HPDE6-E6E7 (cell line): ENCODE results near the gene IFT122.
"Not testable (repeated sequence)": the region's sequence is repeated elsewhere in the genome, so short reads cannot be mapped to it uniquely, and the experiment has no call there.

Experiments
- DNase-seq: peaks from one replicate; pipeline ENCODE4 v3.0.0; 2011; ENCODE audit warnings: missing footprints; ENCODE audit errors: extremely low spot score

The IFT122 gene

DNA sequence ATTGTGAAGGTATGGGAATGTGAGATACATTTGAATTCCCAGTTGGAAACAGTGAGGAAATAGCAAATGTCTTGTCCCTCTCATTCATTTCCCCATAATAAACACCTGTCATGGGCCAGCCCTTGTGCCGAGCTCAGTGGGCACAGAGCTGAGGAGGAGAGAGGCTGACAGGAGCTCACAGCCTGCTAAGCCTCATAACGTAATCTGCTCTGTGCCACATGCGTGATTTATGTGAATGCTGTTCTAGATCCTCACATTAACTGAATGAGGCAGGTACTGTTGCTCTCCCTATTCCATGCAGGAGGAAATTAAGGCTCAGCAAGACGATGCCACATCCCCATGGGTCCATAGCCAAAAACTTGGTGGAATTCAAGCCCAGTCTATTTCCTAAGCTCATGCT lies 53.2 kb downstream of the IFT122 start:
- DNase-seq, result no peak

DNA sequence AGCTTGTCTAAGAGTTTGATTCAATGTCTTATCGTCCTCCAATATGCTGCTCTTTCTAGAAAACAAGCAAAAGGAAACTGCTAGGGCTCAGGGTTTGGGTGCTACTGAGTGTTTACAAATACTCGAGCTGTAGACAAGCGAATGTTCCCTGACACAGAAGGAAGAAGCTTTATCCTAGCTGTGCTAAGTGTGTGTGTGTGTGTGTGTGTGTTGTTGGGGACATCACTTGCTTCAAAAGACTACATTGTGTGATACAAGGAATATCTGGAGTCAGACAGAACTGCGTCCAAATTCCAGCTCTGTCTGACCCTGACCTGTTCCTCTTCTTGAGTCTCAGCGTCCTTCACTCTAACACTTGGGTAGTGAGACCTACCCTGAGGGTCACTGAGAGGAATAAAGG lies 54.5 kb downstream of the IFT122 start:
- not testable (repeated sequence) for DNase-seq

DNA sequence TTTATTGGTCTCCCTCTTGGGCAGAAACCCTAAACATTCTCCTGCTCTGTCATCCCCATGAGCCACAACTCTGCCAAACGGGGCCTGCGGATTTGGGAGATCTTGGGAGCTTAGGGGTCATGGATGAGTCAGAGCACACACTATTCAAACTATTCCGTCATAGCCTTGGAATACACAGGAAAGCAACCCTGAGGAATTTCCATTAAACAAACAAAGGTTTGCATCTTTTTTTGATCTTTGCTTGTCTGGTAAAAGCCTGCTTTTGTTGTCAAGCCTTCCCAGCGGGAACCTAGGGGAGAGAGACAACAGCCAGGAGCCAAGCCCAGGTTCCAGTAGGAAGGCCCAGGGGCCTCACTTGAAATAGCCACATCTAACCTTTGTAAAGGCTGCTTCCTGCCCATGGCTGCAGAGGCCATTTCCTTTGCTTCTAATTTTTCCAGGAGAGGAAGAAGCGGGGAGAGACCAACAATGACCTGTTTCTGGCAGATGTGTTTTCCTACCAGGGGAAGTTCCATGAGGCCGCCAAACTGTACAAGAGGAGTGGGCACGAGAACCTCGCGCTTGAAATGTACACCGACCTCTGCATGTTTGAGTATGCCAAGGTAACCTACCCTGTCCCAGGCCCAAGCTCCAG lies 55.1 kb downstream of the IFT122 start:
- DNase-seq, result not testable (repeated sequence)

DNA sequence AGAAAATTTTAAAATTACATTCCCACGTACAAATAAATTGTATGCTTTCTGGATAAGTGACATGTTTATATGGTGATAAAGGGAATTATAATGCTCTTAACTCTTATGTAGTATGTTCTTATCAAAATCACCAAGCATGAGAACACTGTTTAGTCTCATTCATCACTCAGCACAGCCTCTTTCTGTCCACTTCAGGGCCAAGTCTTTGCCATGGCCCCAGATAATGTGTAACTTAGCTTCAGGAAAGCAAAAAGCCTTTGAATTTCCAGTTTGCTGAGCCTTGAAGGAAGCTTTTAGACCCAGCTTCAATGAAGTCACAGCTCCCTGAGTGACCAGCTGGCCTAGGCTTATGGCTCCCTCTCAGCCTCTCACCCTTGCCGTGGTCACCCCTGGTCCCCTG lies 57.9 kb downstream of the IFT122 start:
- DNase-seq, result not testable (repeated sequence)

DNA sequence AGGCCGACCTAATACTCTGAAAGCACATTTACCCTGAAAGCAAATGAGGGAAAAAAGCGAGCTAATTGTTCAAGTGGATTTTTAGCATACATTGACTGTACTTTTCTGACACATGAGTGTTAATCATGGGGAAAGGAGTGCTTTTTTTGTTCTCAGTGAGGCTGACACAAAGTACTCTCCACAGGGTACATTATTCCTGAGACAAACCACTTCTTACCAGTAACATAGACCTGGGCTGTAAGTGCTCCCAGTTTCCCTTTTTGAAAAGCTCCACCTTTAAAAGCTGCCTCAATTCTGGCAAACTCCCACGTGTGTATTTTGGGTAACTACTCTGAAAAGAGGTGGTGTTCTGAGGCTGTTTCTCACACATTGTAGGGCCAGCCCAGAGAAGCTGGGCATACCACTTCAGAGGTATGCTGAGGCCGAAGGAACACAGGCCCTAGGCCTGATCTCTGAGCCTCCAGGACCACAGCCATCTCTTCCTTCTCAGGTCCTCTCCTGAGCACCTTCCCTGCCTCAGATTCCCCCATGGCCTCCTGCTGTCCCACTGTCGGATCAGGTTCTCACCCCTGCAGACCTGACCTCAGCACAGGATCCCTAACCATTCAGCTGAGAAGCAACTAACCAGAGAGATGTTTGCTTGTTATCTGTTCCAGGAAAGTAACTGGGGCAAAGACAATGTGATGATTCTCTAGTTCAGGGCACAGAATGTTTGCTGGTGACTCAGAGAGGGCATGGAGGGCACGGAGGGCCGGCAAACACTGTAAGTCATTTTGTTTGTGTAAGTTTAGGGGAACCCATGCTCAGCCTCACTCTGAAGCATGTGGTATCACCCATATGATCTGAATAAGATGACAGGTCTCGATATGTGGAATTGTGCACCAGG lies 58.8 kb downstream of the IFT122 start:
- not testable (repeated sequence) for DNase-seq

DNA sequence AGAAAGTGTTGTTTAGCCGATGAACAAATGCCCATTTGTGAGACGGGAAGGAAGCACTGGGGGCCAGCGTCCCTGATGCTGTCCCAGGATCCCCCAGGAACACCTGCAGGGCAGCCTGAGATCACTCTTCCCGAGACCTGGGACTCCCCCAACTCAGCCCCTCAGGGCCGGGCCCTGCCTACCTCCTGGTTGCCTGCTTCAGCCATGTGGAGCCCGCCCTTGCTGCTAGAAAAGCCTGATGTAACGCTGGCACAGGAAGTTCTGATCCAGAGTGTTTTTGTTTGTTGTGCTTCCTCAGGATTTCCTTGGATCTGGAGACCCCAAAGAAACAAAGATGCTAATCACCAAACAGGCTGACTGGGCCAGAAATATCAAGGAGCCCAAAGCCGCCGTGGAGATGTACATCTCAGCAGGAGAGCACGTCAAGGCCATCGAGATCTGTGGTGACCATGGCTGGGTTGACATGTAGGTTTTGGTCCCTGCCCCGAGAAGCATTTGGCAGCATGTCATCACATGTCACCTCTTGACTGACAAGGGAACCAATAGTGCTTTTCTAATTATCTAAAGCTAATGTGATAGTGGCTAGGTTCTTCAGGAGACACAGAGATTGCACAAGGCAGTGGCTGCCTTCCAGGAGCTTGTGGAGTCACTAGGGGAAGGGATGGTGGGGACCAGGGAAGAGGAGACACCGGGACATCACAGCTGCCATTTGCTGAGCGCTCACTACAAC lies 59.7 kb downstream of the IFT122 start:
- not testable (repeated sequence) for DNase-seq

DNA sequence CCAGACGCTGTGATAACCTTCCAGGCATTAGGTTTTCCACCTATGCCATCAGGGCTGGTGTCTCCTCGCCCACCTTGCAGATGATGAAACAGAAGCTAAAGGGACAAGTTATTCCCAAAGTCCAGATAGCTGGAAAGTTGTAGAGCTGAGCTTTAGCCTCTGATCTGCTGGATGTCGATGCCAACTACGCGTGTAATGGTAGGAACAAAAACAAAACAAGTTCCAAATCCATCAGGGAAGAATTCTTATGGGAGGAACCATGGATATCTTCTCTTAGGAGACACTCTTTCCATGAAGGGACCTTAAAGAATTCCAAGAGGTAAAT lies 60.3 kb downstream of the IFT122 start:
- no peak for DNase-seq

DNA sequence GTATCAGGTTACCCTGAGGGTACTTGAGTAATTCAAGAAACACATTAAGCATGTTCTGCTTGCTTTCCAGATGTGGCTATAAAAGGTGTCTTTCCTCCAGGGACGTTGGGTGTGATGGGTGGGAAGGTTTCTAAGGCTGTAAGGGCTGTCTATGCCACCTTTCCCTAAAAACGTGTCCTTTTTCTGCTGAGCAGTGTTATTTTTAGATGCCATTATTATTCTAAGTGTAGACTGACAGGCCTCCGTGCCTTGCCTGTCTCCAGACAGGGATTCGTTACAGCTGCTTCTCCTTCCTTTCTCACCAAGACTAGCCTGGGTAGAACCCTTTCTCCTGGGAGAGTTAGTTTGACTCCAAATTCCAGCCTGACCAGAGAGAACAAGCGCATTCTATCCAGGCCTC lies 61.6 kb downstream of the IFT122 start:
- DNase-seq, result no peak

DNA sequence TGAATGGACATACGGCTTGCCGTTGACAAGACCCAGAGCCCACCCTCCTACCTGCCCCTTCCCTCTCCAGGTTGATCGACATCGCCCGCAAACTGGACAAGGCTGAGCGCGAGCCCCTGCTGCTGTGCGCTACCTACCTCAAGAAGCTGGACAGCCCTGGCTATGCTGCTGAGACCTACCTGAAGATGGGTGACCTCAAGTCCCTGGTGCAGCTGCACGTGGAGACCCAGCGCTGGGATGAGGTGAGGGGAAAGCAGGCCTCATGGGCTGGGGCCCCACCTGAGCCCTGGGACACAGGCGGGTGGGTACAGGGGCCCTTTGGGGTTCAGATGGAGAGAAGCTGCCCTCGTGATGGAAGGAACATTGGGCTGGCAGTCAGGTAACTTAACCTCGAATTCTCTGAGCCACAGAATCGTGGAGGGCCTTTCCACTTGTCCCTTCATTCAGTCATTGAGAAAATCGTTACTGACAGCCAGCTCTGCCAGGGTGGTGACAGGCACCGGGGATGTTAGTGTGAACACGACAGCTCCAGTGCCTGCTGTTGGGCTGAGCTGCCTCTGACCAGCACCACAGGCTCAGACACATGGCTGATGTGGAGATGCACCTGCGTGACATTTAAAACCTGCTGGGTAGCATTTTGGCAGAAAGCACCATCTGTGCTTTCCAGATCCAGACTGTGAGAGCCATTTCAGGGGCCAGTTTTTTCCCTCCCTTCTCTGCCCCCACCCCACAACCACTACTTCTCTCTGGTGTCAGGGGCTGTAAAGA lies 62.8 kb downstream of the IFT122 start:
- DNase-seq, result no peak

DNA sequence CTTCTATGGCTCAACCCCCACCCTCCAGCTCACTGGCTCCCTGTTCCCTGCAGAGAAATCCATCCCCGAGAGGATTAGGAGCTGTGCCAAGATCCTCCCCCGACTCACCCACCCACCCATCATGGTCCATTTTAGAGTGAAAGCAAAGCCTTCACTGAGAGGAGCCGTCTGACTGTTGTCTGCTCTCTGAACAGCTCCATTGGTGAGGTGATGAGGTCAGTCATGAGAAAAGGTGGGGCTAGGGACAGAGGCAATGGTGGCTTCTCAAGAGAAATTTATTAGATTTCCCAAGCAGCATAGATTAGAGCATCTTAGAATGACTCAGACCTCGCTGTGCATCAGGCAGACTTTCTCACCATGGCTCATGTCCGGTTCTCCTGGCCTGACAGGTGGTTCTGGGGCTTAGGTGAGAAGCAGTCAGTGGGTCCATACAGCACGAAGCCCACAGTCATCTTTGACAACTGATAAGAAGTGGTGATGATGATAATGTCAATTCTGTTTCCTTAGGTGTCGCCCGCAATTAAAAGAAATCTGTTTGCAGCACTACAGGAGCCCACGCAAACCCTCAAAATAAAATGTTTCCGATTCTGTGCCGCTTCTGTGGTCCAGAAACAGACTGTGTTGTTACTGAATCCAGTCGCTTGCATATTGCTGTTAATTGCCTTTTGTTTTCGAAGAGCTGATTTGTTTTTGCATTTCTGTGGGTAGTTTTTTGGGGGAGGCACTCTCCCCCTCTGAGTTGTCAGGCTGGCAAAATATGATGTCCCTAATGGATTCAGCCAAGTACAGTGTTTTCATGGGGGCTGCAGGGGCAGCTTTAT lies 63.7 kb downstream of the IFT122 start:
- no peak for DNase-seq

DNA sequence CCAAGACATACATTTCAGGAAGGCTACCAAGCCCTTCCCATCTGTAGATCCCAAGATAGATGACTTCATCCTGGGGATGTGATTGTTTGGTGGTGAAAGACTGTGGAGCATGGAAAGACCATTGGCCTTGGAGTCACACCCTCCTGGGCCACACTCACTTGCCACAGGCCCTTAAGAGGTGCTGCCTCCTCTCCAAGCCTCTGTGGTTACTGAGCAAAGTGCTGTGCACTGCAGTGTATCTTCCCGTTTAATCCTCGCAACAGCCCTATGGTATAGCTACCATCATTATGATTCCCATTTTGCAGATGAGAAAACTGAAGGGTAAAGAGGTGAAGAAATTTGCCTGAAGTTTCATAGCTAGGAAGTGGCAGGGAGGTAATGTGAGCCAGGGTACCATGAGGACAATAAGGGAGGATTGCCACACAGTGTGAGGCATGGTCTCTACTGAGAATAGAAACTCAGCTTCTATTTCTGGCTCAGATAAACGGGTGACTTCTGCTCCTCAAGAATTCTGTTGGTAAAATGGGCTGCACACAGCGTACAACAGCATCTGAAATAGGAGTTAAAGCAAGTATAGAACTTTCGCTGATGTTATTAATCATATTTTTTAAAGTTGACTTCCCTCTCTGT lies 64.6 kb downstream of the IFT122 start:
- DNase-seq, result no peak

DNA sequence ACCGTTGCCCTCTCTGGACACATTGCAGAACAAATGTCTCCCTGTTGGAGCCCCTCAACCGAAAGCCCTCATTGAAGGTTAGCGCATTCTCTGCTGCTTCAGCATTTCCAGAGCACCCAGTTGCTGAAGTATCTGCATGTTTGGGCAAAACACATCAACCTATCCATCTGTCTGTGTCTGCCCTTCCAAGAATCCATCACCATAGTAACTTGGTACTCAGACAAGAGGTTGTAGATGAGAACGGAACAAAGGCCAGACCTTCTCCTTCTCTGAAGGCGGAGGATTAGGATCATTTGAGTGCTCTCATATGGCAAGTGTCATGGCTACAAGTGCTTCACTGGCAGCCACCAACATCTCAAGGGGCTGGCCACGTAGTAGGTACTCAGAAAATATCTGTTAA lies 65.3 kb downstream of the IFT122 start:
- no peak for DNase-seq

DNA sequence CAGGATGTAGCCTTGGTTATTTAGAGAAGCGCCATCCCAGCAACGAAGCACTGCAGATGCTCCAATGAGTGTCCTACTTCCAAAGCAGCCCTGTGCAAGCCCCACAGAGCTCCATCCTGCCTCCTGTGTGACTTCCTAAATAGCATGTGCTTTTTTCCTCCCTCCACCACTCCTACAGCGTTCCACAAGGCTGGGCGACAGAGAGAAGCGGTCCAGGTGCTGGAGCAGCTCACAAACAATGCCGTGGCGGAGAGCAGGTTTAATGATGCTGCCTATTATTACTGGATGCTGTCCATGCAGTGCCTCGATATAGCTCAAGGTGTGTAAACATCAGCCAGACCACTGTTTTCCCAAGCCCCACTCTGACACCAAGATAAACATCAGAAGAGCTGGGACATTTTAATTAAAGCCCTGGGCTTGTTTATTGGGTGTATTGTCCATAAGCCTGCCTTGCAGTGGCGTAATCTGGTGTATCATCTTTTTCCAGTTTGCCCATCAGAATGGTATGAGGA lies 66.3 kb downstream of the IFT122 start:
- DNase-seq, result no peak

DNA sequence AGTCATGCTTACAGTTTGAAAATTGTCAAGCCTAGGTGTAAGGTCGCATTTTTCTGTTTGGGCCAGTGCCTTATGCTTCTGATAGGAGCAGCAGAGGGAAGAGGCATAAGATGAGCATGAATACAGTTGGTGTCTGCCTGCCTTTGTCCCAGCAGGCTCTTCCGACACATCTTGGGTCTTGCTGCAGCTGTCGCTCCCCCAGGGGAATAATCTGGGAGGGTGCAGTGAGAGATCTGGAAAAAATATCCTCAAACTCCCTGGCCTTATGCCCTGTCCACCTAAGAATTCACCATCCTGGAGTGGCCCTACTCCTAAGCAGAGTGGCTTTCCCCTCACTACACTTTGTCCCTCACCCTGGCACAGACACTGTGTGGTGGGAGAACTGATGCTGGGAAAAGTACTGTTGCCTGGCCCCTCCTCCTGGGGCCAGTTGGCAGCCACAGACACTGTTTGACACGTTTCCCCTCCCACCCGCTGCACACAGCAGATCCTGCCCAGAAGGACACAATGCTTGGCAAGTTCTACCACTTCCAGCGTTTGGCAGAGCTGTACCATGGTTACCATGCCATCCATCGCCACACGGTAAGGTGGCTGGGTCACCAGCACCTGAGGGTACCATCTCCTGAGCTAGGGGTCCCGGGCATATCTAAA lies 67.3 kb downstream of the IFT122 start:
- no peak for DNase-seq

DNA sequence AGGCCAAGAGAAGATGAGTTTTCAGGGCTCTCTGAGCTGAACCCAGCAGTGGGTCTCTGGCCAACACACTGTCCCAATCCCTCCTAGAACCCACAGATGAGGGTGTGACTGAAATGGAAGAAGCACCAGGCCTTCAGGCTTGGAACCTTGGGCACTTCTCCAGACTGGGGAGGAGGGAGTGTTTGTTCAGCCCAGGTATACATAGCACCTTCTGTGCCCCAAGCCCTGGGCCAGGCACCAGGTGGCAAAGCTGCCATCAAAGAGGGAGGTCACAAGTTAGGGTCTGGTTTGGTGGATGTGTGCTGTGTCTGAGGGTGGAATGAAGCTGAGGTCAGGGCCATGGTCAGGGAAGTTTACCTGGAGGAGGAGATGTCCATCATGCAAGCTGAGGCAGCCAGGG lies 72.6 kb downstream of the IFT122 start:
- DNase-seq, result no peak

DNA sequence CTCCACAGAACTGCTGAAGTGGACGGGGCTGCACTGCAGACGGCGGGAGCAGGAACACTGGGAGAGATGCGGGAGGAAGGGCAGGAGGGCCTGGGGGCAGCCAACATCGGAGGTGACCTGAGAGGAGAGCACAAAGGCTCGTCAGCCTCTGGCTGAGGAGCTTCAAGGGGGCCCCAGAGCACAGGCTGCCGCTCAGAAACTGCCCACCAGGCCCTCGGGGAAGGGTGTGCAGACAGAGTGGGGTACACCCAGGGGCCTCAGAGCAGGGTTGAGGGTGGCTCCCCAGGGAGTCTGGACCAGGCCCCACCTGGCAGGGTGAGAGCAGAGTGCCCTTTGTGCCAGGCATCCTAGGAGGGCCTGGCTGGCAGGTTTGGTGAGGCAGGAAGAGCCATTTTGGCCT lies 73.7 kb downstream of the IFT122 start:
- DNase-seq, result no peak

DNA sequence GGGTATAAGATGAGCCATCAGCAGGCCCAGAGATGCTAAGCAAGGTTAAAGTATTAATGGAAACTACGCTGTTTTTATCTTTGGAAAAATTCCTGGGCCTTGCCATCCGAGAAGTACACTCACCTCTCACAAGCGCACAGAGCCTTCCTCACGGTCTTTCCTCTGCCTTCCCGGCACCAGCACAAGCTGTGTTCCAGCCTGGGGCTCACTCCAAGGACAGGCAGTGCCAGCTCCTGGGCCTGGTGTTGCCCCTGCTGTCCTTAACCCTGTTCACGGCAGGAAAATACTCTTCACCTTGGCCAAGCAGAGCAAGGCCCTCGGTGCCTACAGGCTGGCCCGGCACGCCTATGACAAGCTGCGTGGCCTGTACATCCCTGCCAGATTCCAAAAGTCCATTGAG lies 74.1 kb downstream of the IFT122 start:
- DNase-seq, result no peak

DNA sequence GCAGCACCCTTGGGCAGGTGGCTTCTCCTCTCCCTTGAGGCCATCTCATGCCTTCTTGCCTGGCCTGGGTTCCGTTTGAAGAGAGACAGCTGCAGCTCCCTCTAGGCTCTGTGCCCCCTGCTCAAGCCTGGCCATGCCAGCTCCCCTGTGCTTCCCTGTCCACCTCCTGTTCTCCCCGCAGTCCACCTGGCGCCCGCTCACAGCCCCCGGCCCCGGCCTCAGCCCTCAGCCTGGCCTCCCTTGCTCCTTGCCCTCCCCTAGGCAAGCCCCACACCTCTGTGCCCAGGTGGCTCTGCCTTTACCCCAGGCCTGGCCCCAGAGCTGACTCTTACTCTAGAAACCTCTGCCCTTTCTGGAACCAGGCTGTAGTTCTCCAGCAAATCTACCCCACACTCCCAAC lies 74.5 kb downstream of the IFT122 start:
- no peak for DNase-seq

DNA sequence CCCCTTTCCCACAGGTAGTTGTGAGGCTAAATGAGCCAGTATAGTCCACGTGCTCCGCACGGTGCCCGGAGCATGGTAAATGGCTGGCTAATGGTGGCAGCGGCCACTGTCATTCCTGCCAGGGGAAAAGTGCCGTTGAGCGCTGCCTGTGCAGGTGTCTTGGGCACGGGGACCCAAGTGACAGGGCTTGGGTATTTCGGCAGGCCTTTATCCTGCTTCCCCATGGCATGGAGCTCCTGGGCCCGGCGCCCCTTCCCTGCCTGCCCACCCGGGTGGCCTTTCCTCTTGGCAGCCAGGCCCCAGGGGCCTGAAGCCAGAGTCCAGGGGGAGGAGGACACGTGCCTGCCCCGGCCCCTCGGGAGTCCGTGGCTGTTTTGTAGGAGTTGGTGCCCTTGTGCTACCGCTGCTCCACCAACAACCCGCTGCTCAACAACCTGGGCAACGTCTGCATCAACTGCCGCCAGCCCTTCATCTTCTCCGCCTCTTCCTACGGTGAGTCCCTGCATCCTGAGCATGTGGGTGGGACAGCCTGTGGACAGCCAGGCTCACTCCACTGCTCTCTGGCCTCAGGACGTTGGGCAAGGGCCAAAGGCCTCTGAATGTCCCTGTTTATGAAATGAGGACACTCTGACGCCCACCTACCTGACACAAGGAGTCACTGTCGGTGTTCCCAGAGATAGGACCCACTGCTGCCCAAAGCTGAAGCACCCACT lies 75.2 kb downstream of the IFT122 start:
- DNase-seq, result not testable (repeated sequence)
